ENCODE results near the gene NDUFAF2.

DNA sequence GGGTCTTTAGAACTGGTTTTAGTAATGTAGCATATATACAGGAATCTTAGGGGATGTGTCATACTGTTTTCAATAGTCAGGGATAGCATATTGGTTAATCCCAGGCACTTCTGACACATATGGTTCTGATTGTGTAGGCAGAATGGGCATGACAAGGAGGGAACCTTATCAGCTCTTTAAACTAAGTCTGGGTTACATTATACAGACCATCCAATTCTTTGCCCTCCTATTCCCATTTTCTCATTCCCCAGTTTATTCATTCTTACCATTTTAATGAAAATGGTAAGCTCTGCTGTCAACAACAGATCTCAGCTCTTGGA, 85.1 kb downstream of the NDUFAF2 start:
- no peak for TF ChIP-seq POLR2A (IDR thresholded peaks at IDR 0.05; ENCODE audit: low read length)
- TF ChIP-seq GATA1 (IDR thresholded peaks at IDR 0.05; ENCODE audit: low read depth, low read length), result no peak
